ENCODE data around the gene ATP5F1B. TPM values are rescaled to one million over a fixed set of nuclear protein-coding genes. Genes with fewer than 3 reads are reported as not detected.
A peak's percentile ranks its signal among the peaks of the same experiment; 100 is the strongest.

The ATP5F1B gene
- total and polyA plus RNA-seq, 2 of the 13 experiments (the other 11 are each of a cell fraction or from before 2014, with no cell fraction given), result 1,051 to 1,180 TPM

DNA sequence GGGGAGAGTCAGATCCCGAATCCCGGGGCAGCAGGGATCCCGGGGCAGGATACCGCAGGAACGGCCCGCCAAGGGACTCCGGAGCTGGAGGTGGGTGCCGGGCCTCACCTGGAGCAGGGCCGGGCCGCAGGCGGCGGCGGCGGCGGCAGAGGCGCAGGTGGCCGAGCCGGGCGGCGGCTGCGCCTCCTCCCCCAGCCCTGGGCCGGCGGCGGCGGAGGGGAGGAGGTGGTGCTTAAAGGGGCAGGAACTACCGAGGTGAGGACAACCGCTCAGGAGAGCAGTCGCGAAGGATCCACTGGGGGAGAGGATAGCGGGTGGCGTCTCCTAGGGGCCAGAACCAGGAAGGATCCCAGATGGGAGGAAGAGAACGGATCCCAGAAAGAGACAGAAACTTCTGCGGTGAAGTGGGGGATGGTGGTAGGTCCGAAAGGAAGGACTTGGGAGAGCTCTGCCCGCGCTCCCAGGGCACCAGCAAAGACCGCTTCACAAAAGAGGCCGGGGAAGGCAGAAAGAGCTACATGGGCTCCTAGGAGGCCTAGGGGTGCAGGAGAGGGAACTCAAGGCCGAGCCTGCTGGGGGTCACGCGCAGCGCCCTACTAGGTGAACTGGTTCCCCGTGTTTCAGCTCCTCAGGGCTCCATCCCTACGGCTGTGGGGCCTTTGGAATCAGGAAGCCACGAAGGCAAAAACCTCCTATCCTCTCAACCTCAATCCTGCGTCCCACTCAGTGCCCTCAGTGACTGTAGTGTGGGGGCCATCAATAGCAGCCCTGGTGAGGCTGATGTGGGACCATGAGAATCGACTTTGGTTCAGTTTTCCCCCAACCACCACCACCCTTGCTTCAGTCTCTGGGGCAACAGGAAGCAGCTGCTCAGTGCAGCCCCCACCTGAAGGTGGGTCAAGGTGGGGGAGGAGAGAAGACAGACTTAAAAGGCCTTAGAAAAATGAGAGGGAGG lies 10.7 kb downstream of the ATP5F1B start:
- Histone ChIP-seq H2AFZ (ENCODE audit: low read length) (no peak overlapping the region), H3K27ac (ENCODE audit: extremely low read length, insufficient read depth, low read length) (peak overlapping the region; percentile 92), H3K9ac (ENCODE audit: insufficient read depth, low read depth, low read length) (peak overlapping the region; percentile 77), H3K36me3 (replicated peaks in 1 of 2; ENCODE audit: control insufficient read depth in 1 of 2, insufficient read depth in 2 of 2, low read length in 2 of 2) (peaks cover 3 to 24% of the 10 kb centered on the region in 2 experiments), H3K4me2 (ENCODE audit: low read depth, low read length) (peak overlapping the region; percentile 100), H3K27me3 (ENCODE audit: control insufficient read depth in 1 of 2, insufficient read depth in 2 of 2, low read length in 2 of 2) (peaks cover 0 to 3% of the 10 kb centered on the region in 2 experiments; a peak in 1 of 5 replicates), H3K9me3 (ENCODE audit: low read length) (no peaks in the 10 kb centered on the region), H3K79me2 (ENCODE audit: insufficient read depth, low read length) (peaks cover 27% of the 10 kb centered on the region), H3K4me3 (replicated peaks in 1 of 3; ENCODE audit: insufficient read depth in 1 of 3, low read depth in 2 of 3, low read length in 3 of 3) (peak overlapping the region; percentile 68 to 92 (median 80)), H4K20me1 (ENCODE audit: insufficient read depth, low read length) (no peaks in the 10 kb centered on the region), H3K4me1 (ENCODE audit: insufficient read depth, low read length) (peaks cover 49% of the 10 kb centered on the region)
- POLR2A ChIA-PET, result interaction anchor here (1.0 to 3.9 kb wide), 11 partner anchors 10 to 414 kb away, joined by 3 to 58 read pairs (median 4); partner anchors contain the start of genes ATP5F1B, NACA, PTGES3 and RBMS2
- CTCF ChIA-PET (ENCODE audit: low intra/inter-chr PET ratio, low total read pairs), result no interaction called here
- ATAC-seq, result peak; percentile 50
- intact Hi-C loops (cut with micrococcal nuclease; ENCODE audit: unreplicated experiment), result no loop called here
- in situ Hi-C loops (cut with HindIII; ENCODE audit: extremely low pct_ligation_motif_present, low pct_unique_long_range_greater_than_20kb), result no loop called here
- BruUV-seq (replicated peaks), result no TSS peak
- FAIRE-seq, result no peak
- 0% methylated on average over 17 of the region's 47 CpGs for WGBS (ENCODE audit: low lambda C conversion rate)
- DNase-seq (ENCODE audit: low spot score), result peak; percentile 75
- no peak for TF ChIP-seq ATM (IDR thresholded peaks at IDR 0.05; ENCODE audit: borderline replicate concordance)
- TF ChIP-seq PHF20 (CRISPR knock-in tag; IDR thresholded peaks at IDR 0.05), result peak; percentile 9; the same call in 1 of the 2 replicates
- TF ChIP-seq NAIF1 (CRISPR knock-in tag; IDR thresholded peaks at IDR 0.05; ENCODE audit: borderline replicate concordance), result no peak
- TF ChIP-seq RXRB (CRISPR knock-in tag; IDR thresholded peaks at IDR 0.05; ENCODE audit: borderline replicate concordance), result peak; percentile 11; the same call in 1 of the 2 replicates
- no peak for TF ChIP-seq ATF2 (CRISPR knock-in tag; IDR thresholded peaks at IDR 0.05)
- TF ChIP-seq ZNF546 (CRISPR knock-in tag; conservative IDR thresholded peaks at IDR 0.05), result no peak
- peak; percentile 45; the same call in 1 of the 2 replicates for TF ChIP-seq TAF1 (CRISPR knock-in tag; IDR thresholded peaks at IDR 0.05)
- no peak for TF ChIP-seq ZBED4 (CRISPR knock-in tag; IDR thresholded peaks at IDR 0.05; ENCODE audit: borderline replicate concordance)
- no peak for TF ChIP-seq ARHGAP35 (CRISPR knock-in tag; IDR thresholded peaks at IDR 0.05; ENCODE audit: borderline replicate concordance)
- TF ChIP-seq, protein P1, sequence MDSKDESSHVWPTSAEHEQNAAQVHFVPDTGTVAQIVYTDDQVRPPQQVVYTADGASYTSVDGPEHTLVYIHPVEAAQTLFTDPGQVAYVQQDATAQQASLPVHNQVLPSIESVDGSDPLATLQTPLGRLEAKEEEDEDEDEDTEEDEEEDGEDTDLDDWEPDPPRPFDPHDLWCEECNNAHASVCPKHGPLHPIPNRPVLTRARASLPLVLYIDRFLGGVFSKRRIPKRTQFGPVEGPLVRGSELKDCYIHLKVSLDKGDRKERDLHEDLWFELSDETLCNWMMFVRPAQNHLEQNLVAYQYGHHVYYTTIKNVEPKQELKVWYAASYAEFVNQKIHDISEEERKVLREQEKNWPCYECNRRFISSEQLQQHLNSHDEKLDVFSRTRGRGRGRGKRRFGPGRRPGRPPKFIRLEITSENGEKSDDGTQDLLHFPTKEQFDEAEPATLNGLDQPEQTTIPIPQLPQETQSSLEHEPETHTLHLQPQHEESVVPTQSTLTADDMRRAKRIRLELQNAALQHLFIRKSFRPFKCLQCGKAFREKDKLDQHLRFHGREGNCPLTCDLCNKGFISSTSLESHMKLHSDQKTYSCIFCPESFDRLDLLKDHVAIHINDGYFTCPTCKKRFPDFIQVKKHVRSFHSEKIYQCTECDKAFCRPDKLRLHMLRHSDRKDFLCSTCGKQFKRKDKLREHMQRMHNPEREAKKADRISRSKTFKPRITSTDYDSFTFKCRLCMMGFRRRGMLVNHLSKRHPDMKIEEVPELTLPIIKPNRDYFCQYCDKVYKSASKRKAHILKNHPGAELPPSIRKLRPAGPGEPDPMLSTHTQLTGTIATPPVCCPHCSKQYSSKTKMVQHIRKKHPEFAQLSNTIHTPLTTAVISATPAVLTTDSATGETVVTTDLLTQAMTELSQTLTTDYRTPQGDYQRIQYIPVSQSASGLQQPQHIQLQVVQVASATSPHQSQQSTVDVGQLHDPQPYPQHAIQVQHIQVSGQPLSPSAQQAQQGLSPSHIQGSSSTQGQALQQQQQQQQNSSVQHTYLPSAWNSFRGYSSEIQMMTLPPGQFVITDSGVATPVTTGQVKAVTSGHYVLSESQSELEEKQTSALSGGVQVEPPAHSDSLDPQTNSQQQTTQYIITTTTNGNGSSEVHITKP (CRISPR knock-in tag; IDR thresholded peaks at IDR 0.05; ENCODE audit: low read depth), result no peak
- no peak for TF ChIP-seq ZNF775 (CRISPR knock-in tag; IDR thresholded peaks at IDR 0.05; ENCODE audit: borderline replicate concordance)
- 0 out of 2 replicates have a peak, but pooled peaks have one; percentile 2 for TF ChIP-seq FOXO1 (CRISPR knock-in tag; IDR thresholded peaks at IDR 0.05)

Measured in HepG2 (cell line).